Medulla oblongata (tissue), 1 donor: Measurements from ENCODE around the gene MED16.

ENCODE experiments used
- DNase-seq: peaks from one replicate; pipeline ENCODE4 v3.0.0-alpha.2; 2015; ENCODE audit errors: extremely low spot score

MED16 gene

DNA sequence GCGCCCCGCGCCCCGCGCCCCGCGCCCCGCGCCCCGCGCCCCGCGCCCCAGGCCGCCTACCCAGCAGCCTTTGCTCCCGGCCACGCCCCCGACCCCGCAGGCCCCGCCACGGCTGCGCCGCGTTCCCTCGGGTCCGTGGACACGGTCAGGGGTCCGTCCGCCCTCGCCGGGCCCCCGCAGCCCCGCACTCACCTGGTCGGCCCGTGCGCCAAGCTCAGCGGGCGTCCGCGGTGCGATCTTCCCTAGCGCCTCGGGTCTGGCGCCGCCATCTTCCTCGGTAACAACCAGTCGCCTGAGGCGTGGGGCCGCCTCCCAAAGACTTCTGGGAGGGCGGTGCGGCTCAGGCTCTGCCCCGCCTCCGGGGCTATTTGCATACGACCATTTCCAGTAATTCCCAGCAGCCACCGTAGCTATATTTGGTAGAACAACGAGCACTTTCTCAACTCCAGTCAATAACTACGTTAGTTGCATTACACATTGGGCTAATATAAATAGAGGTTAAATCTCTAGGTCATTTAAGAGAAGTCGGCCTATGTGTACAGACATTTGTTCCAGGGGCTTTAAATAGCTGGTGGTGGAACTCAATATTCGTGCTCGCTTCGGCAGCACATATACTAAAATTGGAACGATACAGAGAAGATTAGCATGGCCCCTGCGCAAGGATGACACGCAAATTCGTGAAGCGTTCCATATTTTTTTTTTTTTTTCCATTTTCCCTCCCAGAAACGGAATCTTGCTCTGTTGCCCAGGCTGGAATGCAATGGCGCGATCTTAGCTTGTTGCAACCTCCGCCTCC, at the start of gene MED16, which contains the start of gene RNU6-9:
Gene MED16, minus strand, starts transcription at position 294 of the 796 bp plus-strand sequence. CDS start 2,056 bp downstream, outside the sequence.
Gene RNU6-9, plus strand, starts transcription at position 591 of the 796 bp plus-strand sequence.
- peak; percentile 97 for DNase-seq

DNA sequence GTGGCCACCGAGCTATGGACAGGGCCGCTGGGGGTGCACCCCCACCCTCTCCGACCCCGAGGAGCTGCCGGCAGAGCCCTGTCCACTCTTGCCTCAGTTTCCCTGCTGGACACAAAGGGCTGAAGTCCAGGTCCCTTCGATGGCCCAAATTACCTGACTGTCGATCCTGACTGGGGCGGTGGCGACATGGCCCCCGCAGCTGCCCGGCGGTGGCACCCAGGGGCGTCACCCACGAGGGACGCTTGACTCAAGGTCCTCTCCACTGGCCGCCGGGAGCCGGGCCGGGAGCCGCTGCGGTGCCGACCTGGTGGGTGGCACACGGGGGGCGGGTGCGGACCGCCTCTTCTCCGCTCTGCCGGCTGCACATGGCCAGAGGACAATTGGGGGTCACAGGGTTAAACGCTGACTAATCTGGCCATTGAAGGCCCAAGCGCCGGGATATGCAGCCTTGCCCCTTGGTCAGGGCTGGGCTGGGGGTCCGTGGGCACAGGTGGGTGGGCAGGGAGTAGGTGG, 49.2 kb upstream of the MED16 start:
- DNase-seq = no peak

- DNase-seq = no peak
Observed at GRCh38 chr19:941292-942132, 48.5 kb upstream of the MED16 start.

- DNase-seq = peak; percentile 77
Observed at GRCh38 chr19:940591-941291, 47.8 kb upstream of the MED16 start.

DNA sequence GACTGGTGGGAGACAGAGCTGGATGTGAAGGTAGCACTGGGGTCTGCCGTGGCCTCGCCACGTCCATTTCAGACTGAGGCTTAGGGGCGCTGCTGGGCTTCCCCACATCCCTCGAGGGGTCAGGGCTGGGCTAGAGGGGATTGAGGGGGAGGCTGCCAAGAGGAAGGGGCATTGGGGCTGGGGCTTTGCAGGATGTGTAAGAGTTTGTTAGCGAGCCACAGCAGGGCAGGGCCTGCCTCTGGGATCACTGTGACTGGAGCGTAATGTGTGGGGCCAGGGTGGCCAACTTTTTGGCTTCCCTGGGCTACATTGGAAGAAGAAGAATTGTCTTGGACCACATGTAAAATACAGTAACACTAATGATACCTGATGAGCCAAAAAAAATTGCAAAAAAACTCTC, 46.9 kb upstream of the MED16 start:
- no peak for DNase-seq

GRCh38 chr19:939439-939838, 46.5 kb upstream of the MED16 start:
- DNase-seq = no peak

DNA sequence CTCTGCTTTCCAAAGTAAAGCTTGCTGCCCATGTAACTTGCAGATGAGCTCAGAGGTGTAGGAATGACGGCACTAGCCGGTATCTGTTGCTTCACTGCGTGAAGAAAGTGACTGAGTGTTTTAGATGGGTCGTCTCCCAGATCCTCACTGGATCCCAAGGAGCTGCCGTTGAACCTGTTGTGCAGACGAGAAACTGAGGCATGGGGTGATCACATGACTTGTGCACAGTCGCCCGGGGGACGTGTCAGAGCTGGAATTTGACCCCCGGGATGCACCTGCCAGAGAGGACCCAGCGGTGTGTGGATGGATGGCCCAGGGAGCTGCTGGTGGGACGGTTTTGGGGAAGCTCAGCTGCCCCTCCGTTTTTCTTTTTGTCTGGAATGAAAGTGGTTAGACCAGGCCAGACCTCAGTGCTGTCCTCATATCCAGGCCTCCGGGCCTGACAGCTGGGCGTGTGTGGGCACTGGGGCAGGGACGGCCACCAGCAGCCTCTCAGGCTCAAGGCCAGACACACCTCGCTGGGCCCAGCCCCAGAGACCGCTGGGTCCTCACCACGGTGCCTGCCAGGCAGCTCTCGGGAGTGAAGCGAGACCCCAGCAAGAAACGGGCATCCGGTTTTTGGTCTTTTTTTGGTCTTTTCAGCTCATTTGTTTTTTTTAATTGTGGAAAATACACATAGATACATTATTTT, 45.4 kb upstream of the MED16 start:
- no peak for DNase-seq

DNA sequence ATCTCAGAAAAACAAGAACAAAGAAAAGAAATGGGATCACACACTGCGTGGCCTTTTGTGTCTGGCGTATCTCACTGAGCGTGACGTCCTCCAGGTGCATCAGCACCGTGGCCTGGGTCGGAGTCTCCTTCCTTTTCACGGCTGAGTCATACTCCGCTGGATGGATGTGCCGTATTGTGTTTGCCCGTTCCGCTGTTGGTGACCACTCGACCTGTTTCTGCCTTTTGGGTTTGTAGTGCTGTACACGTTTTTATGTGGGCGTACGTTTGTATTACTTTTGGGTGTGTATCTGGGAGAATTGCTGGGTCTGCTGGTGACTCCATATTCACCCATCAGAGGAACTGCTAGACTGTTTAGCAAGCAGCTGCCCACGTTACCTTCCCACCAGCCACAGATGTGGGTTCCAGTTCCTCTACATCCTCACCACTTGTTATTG, 44.3 kb upstream of the MED16 start:
- DNase-seq = no peak

- no peak for DNase-seq
Observed at GRCh38 chr19:936175-936546, 43.2 kb upstream of the MED16 start.

GRCh38 chr19:934865-935479, 42.0 kb upstream of the MED16 start:
- peak; percentile 80 for DNase-seq

DNA sequence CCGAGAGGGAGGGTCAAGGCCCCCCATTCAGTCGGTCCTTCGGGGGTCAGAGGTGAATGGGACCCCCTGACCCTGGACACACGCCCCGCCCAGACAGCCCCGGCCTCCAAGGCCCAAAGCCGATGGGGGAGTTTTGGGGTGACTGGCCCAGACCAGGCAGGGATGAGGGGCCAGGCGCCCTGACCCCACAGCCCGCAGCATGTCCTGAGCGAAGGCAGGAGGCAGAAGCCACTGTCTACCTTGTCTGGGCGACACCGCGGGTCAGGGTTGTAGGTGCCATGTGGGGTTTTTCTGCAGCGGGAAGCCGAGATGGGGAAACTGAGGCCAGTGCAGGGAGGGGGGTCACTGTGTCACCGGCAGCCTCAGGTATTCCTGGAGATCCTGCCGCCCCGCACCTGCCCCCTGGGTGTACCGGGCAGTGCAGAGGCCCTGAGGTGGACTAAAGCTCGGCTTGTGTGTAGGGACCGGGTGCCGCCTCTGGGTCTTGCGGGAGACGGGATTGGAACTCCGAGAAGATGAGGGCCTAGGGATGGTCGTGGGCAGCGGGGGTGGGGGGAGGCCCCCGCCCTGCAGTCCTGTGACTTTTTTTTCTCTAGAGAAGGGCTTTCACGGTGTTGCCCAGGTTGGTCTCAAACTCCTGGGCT, 41.3 kb upstream of the MED16 start:
- no peak for DNase-seq

- no peak for DNase-seq
Observed at GRCh38 chr19:933553-933882, 40.5 kb upstream of the MED16 start.

- no peak for DNase-seq
Observed at GRCh38 chr19:932648-933552, 39.9 kb upstream of the MED16 start.

- no peak for DNase-seq
Observed at GRCh38 chr19:931860-932647, 39.1 kb upstream of the MED16 start.

- no peak for DNase-seq
Observed at GRCh38 chr19:929891-930258, 36.9 kb upstream of the MED16 start.

DNA sequence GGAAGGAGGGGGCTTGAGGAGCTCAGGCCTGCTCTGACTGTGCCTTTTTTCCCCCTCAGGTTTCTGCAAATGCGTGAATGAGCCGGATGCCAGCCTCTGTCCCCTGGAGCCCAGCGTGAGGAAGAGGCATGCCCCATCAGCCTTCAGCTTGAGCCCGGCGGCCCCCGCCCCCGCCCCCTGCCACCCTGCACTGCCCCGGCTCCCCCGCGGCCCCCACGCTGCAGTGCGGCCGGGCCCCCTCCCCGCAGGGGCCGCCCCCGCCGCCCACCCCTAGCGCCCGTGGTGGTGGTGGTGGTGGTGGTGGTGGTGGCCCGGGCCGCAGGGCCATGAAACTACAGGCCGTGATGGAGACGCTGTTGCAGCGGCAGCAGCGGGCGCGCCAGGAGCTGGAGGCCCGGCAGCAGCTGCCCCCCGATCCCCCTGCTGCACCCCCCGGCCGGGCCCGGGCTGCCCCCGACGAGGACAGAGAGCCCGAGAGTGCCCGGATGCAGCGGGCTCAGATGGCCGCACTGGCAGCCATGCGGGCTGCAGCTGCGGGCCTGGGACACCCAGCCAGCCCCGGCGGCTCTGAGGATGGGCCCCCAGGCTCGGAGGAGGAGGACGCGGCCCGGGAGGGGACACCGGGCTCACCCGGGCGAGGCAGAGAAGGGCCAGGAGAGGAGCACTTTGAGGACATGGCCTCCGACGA, 36.4 kb upstream of the MED16 start:
- no peak for DNase-seq

- DNase-seq = no peak
Observed at GRCh38 chr19:928471-929202, 35.6 kb upstream of the MED16 start.
